Astrocyte of the cerebellum (primary cell): ENCODE data around the gene SLC44A3.

Experiments used
- DNase-seq: peaks from one replicate; pipeline ENCODE4 v3.0.0-alpha.2; 2011; ENCODE audit warnings: low read depth
- H3K4me3 ChIP-seq: 2 replicates; pipeline ENCODE4 v1.5.1; 2011; ENCODE audit warnings: mild to moderate bottlenecking, low read depth, low read length, moderate library complexity
- CTCF ChIP-seq: IDR thresholded peaks from 2 replicates; pipeline ENCODE4 v1.5.1; 2012; ENCODE audit warnings: low read length, low read depth, moderate library complexity, mild to moderate bottlenecking; ENCODE audit errors: missing control alignments
- in situ Hi-C: cut with HindIII; loops from 2 replicates; pipeline ENCODE4 v1.10.0; 2017; ENCODE audit warnings: low sequenced_read_pairs

The SLC44A3 gene

GRCh38 chr1:94878329-94878728, 58.2 kb downstream of the SLC44A3 start:
- no peak for DNase-seq
- H3K4me3 ChIP-seq: no peak overlapping the region
- in situ Hi-C loops: no loop called here
- no peak for TF ChIP-seq CTCF

- no peak overlapping the region for H3K4me3 ChIP-seq
- DNase-seq: peak; percentile 77
Measured at GRCh38 chr1:94883691-94884090, 63.5 kb downstream of the SLC44A3 start.

GRCh38 chr1:94884106-94884505, 63.9 kb downstream of the SLC44A3 start:
- no peak for TF ChIP-seq CTCF
- in situ Hi-C loops: no loop called here
- peak; percentile 53 for DNase-seq
- H3K4me3 ChIP-seq: no peak overlapping the region

More at GRCh38 chr1:94883691-94884090, 63.5 kb downstream of the SLC44A3 start:
- in situ Hi-C loops: no loop called here
- TF ChIP-seq CTCF: no peak

- H3K4me3 ChIP-seq: no peak overlapping the region
- no peak for TF ChIP-seq CTCF
- in situ Hi-C loops: no loop called here
- no peak for DNase-seq
Measured at GRCh38 chr1:94884507-94884906, 64.3 kb downstream of the SLC44A3 start.

- no peak overlapping the region for H3K4me3 ChIP-seq
Measured at GRCh38 chr1:94886361-94886760, 66.2 kb downstream of the SLC44A3 start.

GRCh38 chr1:94887106-94887505, 66.9 kb downstream of the SLC44A3 start:
- H3K4me3 ChIP-seq: no peak overlapping the region
- no peak for TF ChIP-seq CTCF
- in situ Hi-C loops: no loop called here

More at GRCh38 chr1:94886361-94886760, 66.2 kb downstream of the SLC44A3 start:
- no peak for DNase-seq
- TF ChIP-seq CTCF: no peak
- in situ Hi-C loops: no loop called here

More at GRCh38 chr1:94887106-94887505, 66.9 kb downstream of the SLC44A3 start:
- DNase-seq: no peak
